ENCODE measurements around the gene MACROD2. TPM values are rescaled to one million over a fixed set of nuclear protein-coding genes. Genes with fewer than 3 reads are reported as not detected.

MACROD2 gene
- total and polyA plus RNA-seq, 2 experiments from 2014 or later = 2.8 to 4.3 TPM

DNA sequence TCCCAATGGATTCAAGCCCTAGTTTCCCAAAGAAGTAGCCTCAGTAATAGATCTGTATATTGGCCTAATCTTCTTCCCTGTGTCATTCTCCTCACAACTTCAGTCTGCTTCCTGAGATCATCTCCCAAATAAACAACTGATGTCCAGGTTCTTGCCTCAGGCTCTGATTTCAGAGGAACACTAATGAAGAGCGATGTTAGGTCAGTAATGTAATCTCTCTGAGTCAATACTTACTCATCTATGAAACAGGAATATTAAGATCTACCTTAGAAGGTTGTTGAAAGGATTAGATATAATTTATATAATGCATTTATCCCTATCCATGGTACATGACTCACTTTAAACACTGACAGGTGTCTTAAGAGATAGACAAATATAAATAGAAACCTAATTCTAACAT lies 588.1 kb downstream of the MACROD2 start (continued):
- TF ChIP-seq ZNF331 (CRISPR knock-in tag; IDR thresholded peaks at IDR 0.05; ENCODE audit: low read depth) = no peak
- no peak for TF ChIP-seq EZH2 (IDR thresholded peaks at IDR 0.05; ENCODE audit: low read depth, unreplicated experiment)
- TF ChIP-seq ETS1 (IDR thresholded peaks at IDR 0.05) = no peak

GRCh38 chr20:14589383-14589782 lies 594.1 kb downstream of the MACROD2 start:
- H3K4me2 ChIP-seq = no peak overlapping the region
- Mint-ChIP-seq H3K27ac (no peak overlapping the region), H3K4me1 (peaks cover 5% of the 10 kb centered on the region; the same call in 1 of the 3 replicates), H3K4me3 (no peak overlapping the region), H3K27me3 (ENCODE audit: insufficient read depth, low read depth, poor library complexity) (no peaks in the 10 kb centered on the region), H3K36me3 (ENCODE audit: low read depth) (no peaks in the 10 kb centered on the region), H3K9me3 (no peaks in the 10 kb centered on the region)
- H3K27me3 ChIP-seq (ENCODE audit: insufficient read depth) = no peaks in the 10 kb centered on the region
- no peak for TF ChIP-seq ETS1 (IDR thresholded peaks at IDR 0.05)
- no peak for TF ChIP-seq POLR2AphosphoS5 (IDR thresholded peaks at IDR 0.05; ENCODE audit: low read depth)
- no peak for TF ChIP-seq STAT1 (IDR thresholded peaks at IDR 0.05; ENCODE audit: unreplicated experiment)
- TF ChIP-seq EZH2 (IDR thresholded peaks at IDR 0.05; ENCODE audit: low read depth, unreplicated experiment) = no peak
- TF ChIP-seq, protein P1, sequence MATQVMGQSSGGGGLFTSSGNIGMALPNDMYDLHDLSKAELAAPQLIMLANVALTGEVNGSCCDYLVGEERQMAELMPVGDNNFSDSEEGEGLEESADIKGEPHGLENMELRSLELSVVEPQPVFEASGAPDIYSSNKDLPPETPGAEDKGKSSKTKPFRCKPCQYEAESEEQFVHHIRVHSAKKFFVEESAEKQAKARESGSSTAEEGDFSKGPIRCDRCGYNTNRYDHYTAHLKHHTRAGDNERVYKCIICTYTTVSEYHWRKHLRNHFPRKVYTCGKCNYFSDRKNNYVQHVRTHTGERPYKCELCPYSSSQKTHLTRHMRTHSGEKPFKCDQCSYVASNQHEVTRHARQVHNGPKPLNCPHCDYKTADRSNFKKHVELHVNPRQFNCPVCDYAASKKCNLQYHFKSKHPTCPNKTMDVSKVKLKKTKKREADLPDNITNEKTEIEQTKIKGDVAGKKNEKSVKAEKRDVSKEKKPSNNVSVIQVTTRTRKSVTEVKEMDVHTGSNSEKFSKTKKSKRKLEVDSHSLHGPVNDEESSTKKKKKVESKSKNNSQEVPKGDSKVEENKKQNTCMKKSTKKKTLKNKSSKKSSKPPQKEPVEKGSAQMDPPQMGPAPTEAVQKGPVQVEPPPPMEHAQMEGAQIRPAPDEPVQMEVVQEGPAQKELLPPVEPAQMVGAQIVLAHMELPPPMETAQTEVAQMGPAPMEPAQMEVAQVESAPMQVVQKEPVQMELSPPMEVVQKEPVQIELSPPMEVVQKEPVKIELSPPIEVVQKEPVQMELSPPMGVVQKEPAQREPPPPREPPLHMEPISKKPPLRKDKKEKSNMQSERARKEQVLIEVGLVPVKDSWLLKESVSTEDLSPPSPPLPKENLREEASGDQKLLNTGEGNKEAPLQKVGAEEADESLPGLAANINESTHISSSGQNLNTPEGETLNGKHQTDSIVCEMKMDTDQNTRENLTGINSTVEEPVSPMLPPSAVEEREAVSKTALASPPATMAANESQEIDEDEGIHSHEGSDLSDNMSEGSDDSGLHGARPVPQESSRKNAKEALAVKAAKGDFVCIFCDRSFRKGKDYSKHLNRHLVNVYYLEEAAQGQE (IDR thresholded peaks at IDR 0.05; ENCODE audit: unreplicated experiment) = no peak
- TF ChIP-seq, protein P2, sequence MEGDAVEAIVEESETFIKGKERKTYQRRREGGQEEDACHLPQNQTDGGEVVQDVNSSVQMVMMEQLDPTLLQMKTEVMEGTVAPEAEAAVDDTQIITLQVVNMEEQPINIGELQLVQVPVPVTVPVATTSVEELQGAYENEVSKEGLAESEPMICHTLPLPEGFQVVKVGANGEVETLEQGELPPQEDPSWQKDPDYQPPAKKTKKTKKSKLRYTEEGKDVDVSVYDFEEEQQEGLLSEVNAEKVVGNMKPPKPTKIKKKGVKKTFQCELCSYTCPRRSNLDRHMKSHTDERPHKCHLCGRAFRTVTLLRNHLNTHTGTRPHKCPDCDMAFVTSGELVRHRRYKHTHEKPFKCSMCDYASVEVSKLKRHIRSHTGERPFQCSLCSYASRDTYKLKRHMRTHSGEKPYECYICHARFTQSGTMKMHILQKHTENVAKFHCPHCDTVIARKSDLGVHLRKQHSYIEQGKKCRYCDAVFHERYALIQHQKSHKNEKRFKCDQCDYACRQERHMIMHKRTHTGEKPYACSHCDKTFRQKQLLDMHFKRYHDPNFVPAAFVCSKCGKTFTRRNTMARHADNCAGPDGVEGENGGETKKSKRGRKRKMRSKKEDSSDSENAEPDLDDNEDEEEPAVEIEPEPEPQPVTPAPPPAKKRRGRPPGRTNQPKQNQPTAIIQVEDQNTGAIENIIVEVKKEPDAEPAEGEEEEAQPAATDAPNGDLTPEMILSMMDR (conservative IDR thresholded peaks at IDR 0.05; ENCODE audit: low read depth in 2 of 2) = no peak
- peaks cover 7% of the 10 kb centered on the region for H3K4me1 ChIP-seq (ENCODE audit: insufficient read depth)
- H3F3A ChIP-seq (replicated peaks; ENCODE audit: low read depth) = no peaks in the 10 kb centered on the region
- no peak for ATAC-seq
- H3K9me2 ChIP-seq (ENCODE audit: insufficient read depth) = no peaks in the 10 kb centered on the region
- H3K36me3 ChIP-seq (ENCODE audit: insufficient read depth) = no peaks in the 10 kb centered on the region
- H3K4me3 ChIP-seq = no peak overlapping the region
- no peak overlapping the region for H2AFZ ChIP-seq
- no peaks in the 10 kb centered on the region for H4K20me1 ChIP-seq (replicated peaks; ENCODE audit: insufficient read depth)
- no peaks in the 10 kb centered on the region for H3K79me2 ChIP-seq (replicated peaks; ENCODE audit: insufficient read depth)
- DNase-seq (ENCODE audit: low spot score) = no peak
- H3K27ac ChIP-seq (ENCODE audit: low read depth) = no peak overlapping the region

Measured in GM23338 (cell line).